ENCODE results near the gene CHST7.

The CHST7 gene

GRCh38 chrX:46573892-46574773 is 568 bp downstream of the CHST7 start:
- no peak for TF ChIP-seq CTCF (IDR thresholded peaks at IDR 0.05; ENCODE audit: low read depth, low read length)
- H3K4me3 ChIP-seq (ENCODE audit: low read depth, low read length): peak overlapping the region; percentile 52
- DNase-seq (ENCODE audit: low read depth, low spot score): peak; percentile 56
- in situ Hi-C loops (cut with HindIII; ENCODE audit: low sequenced_read_pairs): no loop called here

- DNase-seq (ENCODE audit: low read depth, low spot score): no peak
These were observed 1.3 kb downstream of the CHST7 start for GRCh38 chrX:46574774-46575381.

DNA sequence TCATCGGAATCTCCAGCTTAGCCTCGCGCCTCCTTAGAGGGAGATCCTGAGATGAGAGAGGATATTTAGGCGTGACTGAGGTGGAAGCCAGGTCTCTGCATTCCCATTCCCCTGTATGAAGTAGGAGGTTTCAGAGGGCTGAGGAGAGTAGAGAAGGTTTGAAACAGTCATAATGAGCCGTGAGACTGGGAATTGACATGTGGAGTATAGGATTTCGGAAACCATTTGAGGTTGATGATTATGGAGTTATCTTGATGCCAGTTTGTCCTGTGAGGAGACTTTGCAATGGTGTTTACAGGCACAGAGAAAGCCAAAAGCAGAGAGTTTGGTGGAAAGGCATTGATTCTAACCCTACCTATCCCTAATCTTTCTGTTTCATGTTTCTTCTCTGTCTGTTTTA is 2.0 kb downstream of the CHST7 start:
- DNase-seq (ENCODE audit: low read depth, low spot score): no peak
- TF ChIP-seq CTCF (IDR thresholded peaks at IDR 0.05; ENCODE audit: low read depth, low read length): no peak
- H3K4me3 ChIP-seq (ENCODE audit: low read depth, low read length): peak overlapping the region; percentile 40
- in situ Hi-C loops (cut with HindIII; ENCODE audit: low sequenced_read_pairs): no loop called here

More at GRCh38 chrX:46574774-46575381, 1.3 kb downstream of the CHST7 start:
- H3K4me3 ChIP-seq (ENCODE audit: low read depth, low read length): peak overlapping the region; percentile 52
- TF ChIP-seq CTCF (IDR thresholded peaks at IDR 0.05; ENCODE audit: low read depth, low read length): no peak
- in situ Hi-C loops (cut with HindIII; ENCODE audit: low sequenced_read_pairs): no loop called here

DNA sequence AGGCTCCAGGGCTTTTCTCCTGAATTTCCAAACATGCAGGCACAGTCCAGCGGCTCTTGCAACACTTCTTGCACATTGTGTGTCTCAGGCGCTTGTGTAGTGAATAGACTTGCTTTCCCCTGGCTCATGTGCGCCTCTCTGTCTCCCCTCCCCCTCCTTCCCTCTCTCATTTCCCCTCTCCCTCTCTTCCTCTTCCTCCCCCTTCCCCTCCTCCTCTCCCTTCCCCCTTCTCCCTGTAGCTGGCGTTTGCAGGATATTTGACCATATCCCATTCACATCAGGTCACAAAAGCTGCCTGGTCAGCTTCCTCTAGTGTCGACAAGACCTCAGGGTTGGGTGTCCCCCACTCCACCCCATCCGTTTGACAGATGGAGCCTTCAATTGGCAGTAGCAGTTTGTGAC is 2.4 kb downstream of the CHST7 start:
- no peak for DNase-seq (ENCODE audit: low read depth, low spot score)
- peak overlapping the region; percentile 40 for H3K4me3 ChIP-seq (ENCODE audit: low read depth, low read length)
- no peak for TF ChIP-seq CTCF (IDR thresholded peaks at IDR 0.05; ENCODE audit: low read depth, low read length)
- in situ Hi-C loops (cut with HindIII; ENCODE audit: low sequenced_read_pairs): no loop called here

DNA sequence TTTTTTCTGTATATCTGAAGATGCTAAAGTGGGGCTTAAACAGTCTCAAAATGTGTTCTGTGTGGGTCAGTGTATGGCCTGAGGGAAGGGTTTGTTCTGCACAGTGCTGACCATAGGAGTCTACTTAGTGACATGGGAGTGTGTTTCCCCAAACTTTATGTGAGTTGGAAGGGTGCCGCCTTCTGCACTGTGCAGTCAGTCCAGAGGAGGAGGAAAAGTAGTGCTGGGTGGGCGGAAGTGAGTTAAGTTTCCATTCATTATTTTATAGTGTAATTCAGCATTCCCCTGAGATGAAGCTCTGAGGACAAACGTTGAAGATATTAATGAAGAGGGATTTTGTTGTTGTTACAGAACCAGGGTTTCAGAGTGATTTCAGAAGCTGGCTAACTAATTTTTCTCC is 2.9 kb downstream of the CHST7 start:
- no peak for TF ChIP-seq CTCF (IDR thresholded peaks at IDR 0.05; ENCODE audit: low read depth, low read length)
- DNase-seq (ENCODE audit: low read depth, low spot score): no peak
- in situ Hi-C loops (cut with HindIII; ENCODE audit: low sequenced_read_pairs): no loop called here
- no peak overlapping the region for H3K4me3 ChIP-seq (ENCODE audit: low read depth, low read length)

DNA sequence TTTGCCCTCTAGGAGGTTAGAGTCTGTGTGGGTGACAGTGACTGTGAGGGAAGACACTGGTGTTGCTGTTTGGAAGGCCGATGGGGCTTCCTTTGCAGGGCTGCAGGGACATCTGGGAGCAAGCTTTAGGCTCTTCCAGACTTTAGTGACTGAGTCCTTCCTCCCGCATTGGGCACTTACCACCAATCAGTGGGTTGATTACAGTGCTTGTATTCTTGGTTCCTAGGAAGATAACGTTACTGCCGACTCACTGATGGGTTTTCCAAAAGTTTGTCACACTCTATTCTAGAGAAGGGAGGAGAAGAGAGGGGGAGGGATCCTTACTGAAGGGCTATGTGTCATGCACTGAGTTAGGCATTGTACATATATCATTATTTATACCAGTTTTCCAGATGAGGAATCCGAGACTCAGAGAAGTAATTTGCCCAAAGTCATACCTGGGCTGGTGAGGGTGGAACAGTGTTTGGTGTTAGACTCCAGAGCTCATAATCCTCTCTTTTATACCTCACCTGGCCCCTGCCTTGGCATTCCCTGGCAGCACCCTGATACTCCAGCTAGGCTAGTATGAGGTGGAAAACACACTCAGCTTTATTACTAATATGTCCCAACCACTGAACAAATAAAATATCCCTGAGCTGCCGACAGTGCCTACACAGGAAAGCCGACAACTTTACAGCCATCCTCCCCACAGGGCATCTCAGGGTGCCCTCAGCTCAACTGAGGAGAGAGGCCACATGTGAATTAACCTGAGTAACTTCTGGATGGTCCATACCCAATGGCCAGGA is 3.8 kb downstream of the CHST7 start:
- H3K4me3 ChIP-seq (ENCODE audit: low read depth, low read length): no peak overlapping the region
- no peak for DNase-seq (ENCODE audit: low read depth, low spot score)
- TF ChIP-seq CTCF (IDR thresholded peaks at IDR 0.05; ENCODE audit: low read depth, low read length): no peak
- in situ Hi-C loops (cut with HindIII; ENCODE audit: low sequenced_read_pairs): no loop called here
